ENCODE measurements around the gene LHX4. TPM values are rescaled to one million over a fixed set of nuclear protein-coding genes. Genes with fewer than 3 reads are reported as not detected.
"Not testable (repeated sequence)": the region's sequence is repeated elsewhere in the genome, so short reads cannot be mapped to it uniquely, and the experiment has no call there.

Gene LHX4
- total RNA-seq, 1 donor from 2014 or later, result 2.1 TPM

- Mint-ChIP-seq H3K36me3 (ENCODE audit: unreplicated experiment) (peaks cover 3% of the 10 kb centered on the region), H3K4me3 (ENCODE audit: unreplicated experiment) (no peak overlapping the region), H3K9me3 (ENCODE audit: unreplicated experiment) (peaks cover 12% of the 10 kb centered on the region), H3K4me1 (ENCODE audit: low read depth, unreplicated experiment) (peaks cover 14% of the 10 kb centered on the region), H3K27me3 (ENCODE audit: unreplicated experiment) (peaks cover 15% of the 10 kb centered on the region), H3K27ac (ENCODE audit: unreplicated experiment) (no peak overlapping the region)
- TF ChIP-seq CTCF (IDR thresholded peaks at IDR 0.05; ENCODE audit: partially characterized antibody, unreplicated experiment), result no peak
- no peak for DNase-seq
These were observed 31.0 kb upstream of the LHX4 start for GRCh38 chr1:180199018-180199417.

- Mint-ChIP-seq H3K36me3 (ENCODE audit: unreplicated experiment) (peaks cover 3% of the 10 kb centered on the region), H3K9me3 (ENCODE audit: unreplicated experiment) (no peaks in the 10 kb centered on the region), H3K4me3 (ENCODE audit: unreplicated experiment) (no peak overlapping the region), H3K27me3 (ENCODE audit: unreplicated experiment) (peaks cover 7% of the 10 kb centered on the region), H3K4me1 (ENCODE audit: low read depth, unreplicated experiment) (peaks cover 1% of the 10 kb centered on the region), H3K27ac (ENCODE audit: unreplicated experiment) (no peak overlapping the region)
- DNase-seq, result no peak
- no peak for TF ChIP-seq CTCF (IDR thresholded peaks at IDR 0.05; ENCODE audit: partially characterized antibody, unreplicated experiment)
These were observed 28.4 kb upstream of the LHX4 start for GRCh38 chr1:180201451-180202200.

- not testable (repeated sequence) for H3K9me3 Mint-ChIP-seq (ENCODE audit: unreplicated experiment)
These were observed 27.5 kb upstream of the LHX4 start for GRCh38 chr1:180202588-180202987.

GRCh38 chr1:180204231-180204630 lies 25.8 kb upstream of the LHX4 start:
- TF ChIP-seq CTCF (IDR thresholded peaks at IDR 0.05; ENCODE audit: partially characterized antibody, unreplicated experiment), result no peak
- Mint-ChIP-seq H3K4me1 (ENCODE audit: low read depth, unreplicated experiment) (peaks cover 1% of the 10 kb centered on the region), H3K36me3 (ENCODE audit: unreplicated experiment) (peaks cover 3% of the 10 kb centered on the region), H3K27me3 (ENCODE audit: unreplicated experiment) (peaks cover 7% of the 10 kb centered on the region), H3K9me3 (ENCODE audit: unreplicated experiment) (peaks cover 6% of the 10 kb centered on the region), H3K27ac (ENCODE audit: unreplicated experiment) (no peak overlapping the region), H3K4me3 (ENCODE audit: unreplicated experiment) (no peak overlapping the region)
- DNase-seq, result no peak

More at GRCh38 chr1:180202588-180202987, 27.5 kb upstream of the LHX4 start:
- not testable (repeated sequence) for H3K27me3 Mint-ChIP-seq (ENCODE audit: unreplicated experiment); H3K4me3 Mint-ChIP-seq (ENCODE audit: unreplicated experiment); H3K4me1 Mint-ChIP-seq (ENCODE audit: low read depth, unreplicated experiment); H3K36me3 Mint-ChIP-seq (ENCODE audit: unreplicated experiment); DNase-seq
- H3K27ac Mint-ChIP-seq (ENCODE audit: unreplicated experiment), result peak overlapping the region; percentile 29

GRCh38 chr1:180206581-180206980 lies 23.5 kb upstream of the LHX4 start:
- Mint-ChIP-seq H3K27me3 (ENCODE audit: unreplicated experiment) (peaks cover 3% of the 10 kb centered on the region), H3K27ac (ENCODE audit: unreplicated experiment) (no peak overlapping the region), H3K4me3 (ENCODE audit: unreplicated experiment) (no peak overlapping the region)

More at GRCh38 chr1:180206581-180206980, 23.5 kb upstream of the LHX4 start:
- peaks cover 6% of the 10 kb centered on the region for H3K9me3 Mint-ChIP-seq (ENCODE audit: unreplicated experiment)
- no peak for DNase-seq
- TF ChIP-seq CTCF (IDR thresholded peaks at IDR 0.05; ENCODE audit: partially characterized antibody, unreplicated experiment), result no peak
- H3K36me3 Mint-ChIP-seq (ENCODE audit: unreplicated experiment), result no peaks in the 10 kb centered on the region
- H3K4me1 Mint-ChIP-seq (ENCODE audit: low read depth, unreplicated experiment), result peaks cover 1% of the 10 kb centered on the region

Data from glutamatergic neuron (in vitro differentiated cells).